NCI-H2196 (cell line): ENCODE results near the gene LIPC.

Experiments
- DNase-seq: peaks from one replicate; lab custom pipeline; 2025; ENCODE audit not compliant: unreplicated experiment; lab: John Stamatoyannopoulos, UW

LIPC gene

GRCh38 chr15:58532126-58532525 is 100.3 kb downstream of the LIPC start:
- DNase-seq: no peak

- no peak for DNase-seq
These were observed 102.8 kb downstream of the LIPC start for GRCh38 chr15:58534556-58534955.

GRCh38 chr15:58535337-58535736 is 103.5 kb downstream of the LIPC start:
- no peak for DNase-seq

GRCh38 chr15:58535894-58536293 is 104.1 kb downstream of the LIPC start:
- no peak for DNase-seq

- no peak for DNase-seq
These were observed 104.6 kb downstream of the LIPC start for GRCh38 chr15:58536414-58536813.

GRCh38 chr15:58537033-58537432 is 105.2 kb downstream of the LIPC start:
- no peak for DNase-seq

- DNase-seq: no peak
These were observed 106.5 kb downstream of the LIPC start for GRCh38 chr15:58538225-58538727.

- no peak for DNase-seq
These were observed 107.1 kb downstream of the LIPC start for GRCh38 chr15:58538901-58539300.

DNA sequence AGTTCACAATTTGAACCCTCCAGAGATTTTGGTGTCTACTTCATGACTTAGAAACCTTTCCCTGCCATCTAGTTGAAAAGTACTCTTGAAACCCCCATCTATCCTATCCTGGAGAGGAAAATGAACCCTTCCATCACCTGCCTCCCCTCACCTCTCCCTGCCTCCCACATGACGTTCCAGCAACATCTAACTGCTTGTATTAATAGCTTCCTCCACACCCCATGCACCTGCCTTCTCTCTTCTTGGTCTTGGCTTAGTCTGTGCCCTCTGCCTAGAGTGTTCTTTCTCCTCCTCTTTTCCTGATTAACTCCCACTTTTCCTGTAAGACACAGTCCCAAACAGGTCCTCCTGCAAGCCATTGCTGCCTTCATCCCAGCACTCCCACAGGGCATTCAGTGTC is 107.8 kb downstream of the LIPC start:
- no peak for DNase-seq

- DNase-seq: no peak
These were observed 109.8 kb downstream of the LIPC start for GRCh38 chr15:58541410-58542087.

DNA sequence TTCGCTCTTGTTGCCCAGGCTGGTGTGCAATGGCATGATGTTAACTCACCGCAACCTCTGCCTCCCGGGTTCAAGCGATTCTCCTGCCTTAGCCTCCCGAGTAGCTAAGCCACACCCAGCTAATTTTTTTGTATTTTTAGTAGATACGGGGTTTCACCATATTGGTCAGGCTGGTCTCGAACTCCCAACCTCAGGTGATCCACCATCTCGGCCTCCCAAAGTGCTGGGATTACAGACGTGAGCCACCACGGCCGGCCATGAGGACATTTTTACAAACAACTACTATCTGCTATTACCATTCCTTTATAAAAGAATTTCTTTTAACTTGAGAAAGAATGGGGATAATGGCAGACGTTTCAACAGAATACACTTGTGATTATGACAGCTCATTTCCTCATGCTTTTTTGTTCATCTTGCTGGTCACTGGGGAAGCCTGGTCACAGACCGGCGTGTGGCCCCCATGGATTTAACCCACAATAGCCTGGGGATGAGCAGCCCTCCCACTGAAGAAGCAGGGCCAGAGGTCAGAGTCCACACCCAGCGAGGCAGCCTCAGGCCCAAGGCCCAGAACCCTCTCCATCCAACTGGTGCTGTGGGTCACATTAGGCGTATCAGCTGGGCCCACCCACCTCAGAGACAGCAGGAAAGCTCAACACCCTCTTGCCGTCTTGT is 112.0 kb downstream of the LIPC start:
- DNase-seq: no peak

DNA sequence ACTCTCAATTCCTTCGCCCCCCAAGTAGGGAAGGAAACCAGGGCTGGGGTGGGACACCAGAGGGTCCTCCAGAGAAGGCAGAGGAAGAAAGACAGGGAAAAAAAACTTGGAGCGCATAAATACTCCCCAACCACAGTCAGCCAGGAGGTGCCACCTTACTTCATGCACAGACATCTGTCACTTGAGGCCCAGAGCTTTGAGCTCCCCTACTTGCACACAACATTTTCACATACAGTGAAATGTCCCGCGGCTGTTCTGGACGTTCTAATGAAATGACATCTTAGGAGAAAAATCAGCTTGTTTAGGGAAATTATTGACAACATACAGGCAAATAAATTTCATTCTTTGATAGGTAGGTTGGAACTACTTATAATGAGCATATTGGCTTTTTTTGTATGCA is 113.0 kb downstream of the LIPC start:
- no peak for DNase-seq

DNA sequence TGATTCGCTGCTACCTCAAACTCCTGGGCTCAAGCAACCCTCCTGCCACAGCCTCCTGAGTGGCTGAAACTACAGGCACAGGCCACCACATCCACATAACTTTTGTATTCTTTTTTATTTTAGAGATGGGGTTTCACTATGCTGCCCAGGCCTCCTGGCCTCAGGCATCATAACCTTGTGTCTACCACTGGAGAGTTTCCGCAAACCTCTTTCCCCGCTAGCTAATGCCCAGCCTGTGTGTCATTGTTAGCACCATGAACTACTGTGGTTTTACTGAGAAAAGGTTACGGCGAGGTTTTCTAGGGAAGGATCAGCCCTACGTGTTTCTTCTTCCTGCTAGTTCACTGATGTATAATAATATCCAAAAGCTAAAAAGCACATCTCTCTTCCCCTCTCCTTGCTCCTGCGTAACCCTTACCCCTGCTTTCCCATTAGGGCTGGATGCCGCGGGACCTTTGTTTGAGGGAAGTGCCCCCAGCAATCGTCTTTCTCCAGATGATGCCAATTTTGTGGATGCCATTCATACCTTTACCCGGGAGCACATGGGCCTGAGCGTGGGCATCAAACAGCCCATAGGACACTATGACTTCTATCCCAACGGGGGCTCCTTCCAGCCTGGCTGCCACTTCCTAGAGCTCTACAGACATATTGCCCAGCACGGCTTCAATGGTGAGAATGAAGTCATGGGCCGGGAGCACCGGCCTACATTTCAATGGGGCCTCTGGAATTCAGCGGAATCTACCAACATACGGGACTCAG is 113.7 kb downstream of the LIPC start:
- DNase-seq: no peak

GRCh38 chr15:58546066-58546591 is 114.3 kb downstream of the LIPC start:
- DNase-seq: no peak

DNA sequence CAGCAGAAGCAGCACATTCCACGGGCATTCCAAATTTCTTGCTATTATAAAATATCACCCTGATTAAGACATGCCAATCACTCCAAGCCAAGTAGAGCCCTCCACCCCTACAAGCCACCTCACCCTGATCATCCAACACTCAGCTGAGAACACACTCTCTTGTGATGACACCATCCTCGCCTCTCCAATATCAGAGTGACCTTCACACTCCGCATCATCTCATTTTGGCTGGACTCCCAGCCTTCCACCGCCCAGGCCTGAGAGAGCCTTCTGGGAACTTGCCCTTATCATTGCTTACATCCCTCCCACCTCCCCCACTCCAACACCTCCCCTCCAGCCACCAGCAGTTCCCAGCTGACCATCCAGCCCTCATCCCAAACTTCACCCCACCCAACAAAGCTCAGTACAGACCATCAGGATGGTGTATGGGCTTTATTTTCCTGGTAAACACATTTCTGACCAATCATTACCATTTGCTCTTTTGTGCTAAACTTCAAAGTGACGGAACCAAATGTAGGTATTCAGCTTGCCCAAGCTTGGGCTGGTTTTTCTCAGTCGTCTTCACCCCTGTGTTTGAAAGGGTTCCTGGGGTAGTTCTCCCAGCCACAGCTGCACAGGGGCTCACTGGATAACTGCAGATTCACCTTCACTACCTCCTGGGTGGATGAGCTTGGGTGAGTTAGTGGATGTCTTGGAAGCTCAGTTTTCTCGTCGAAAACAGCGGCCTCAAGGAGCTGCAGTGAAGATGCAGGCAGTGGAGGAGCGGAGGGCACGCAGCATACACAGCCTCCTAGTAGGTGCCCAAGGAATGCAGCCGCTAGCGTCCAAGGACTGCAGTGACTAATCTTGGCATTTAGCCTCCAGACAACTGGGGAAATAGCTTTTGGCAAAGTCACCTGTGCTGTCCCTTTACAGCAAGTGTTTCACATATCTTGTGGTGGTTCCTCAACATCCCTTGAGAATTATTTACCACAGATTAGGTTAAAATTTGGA is 115.1 kb downstream of the LIPC start:
- DNase-seq: peak; percentile 22

GRCh38 chr15:58547628-58548307 is 116.0 kb downstream of the LIPC start:
- no peak for DNase-seq

DNA sequence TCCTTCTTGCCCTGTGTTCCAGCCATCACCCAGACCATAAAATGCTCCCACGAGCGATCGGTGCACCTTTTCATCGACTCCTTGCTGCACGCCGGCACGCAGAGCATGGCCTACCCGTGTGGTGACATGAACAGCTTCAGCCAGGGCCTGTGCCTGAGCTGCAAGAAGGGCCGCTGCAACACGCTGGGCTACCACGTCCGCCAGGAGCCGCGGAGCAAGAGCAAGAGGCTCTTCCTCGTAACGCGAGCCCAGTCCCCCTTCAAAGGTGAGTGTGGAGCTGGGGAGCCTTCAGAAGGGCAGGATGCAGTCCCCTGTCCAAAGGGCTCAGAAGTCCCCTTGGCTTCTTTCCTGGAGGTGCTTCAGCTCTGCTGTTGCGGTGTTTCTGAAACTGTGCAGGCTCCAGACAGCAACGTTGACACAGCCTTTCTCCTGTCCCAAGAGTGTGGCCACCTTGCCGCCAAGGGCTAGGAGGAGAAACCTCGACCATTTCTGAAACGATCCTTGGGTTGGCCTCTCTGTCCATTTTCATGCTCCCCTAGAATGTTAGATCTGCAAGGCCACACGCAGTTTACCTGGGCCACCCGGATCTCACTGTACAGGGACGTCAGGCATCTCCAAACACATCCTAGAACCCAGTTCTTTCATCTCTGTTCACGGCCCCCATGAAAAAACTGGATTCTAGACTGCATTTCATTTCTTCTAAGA is 116.7 kb downstream of the LIPC start:
- DNase-seq: no peak

GRCh38 chr15:58549013-58549784 is 117.4 kb downstream of the LIPC start:
- DNase-seq: no peak

DNA sequence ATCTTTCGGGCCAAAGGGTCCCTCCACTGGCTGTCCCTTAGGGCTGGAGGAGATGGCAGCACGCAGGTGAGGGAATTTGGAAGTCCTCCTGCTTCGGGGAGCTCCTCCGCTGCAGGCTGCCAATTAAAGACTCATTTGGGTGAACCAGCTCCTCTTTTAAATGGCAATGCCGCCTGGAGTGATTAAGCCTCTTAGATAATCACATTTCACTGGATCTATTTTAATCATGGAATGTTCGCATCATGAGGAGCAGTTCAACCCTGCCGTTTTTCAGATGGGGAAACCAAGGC is 117.9 kb downstream of the LIPC start:
- DNase-seq: no peak
